ENCODE data around the gene PHLDA3.
"Not testable (repeated sequence)": the region's sequence is repeated elsewhere in the genome, so short reads cannot be mapped to it uniquely, and the experiment has no call there.

PHLDA3 gene

GRCh38 chr1:201485184-201485774 lies 16.3 kb upstream of the PHLDA3 start:
- DNase-seq = no peak

DNA sequence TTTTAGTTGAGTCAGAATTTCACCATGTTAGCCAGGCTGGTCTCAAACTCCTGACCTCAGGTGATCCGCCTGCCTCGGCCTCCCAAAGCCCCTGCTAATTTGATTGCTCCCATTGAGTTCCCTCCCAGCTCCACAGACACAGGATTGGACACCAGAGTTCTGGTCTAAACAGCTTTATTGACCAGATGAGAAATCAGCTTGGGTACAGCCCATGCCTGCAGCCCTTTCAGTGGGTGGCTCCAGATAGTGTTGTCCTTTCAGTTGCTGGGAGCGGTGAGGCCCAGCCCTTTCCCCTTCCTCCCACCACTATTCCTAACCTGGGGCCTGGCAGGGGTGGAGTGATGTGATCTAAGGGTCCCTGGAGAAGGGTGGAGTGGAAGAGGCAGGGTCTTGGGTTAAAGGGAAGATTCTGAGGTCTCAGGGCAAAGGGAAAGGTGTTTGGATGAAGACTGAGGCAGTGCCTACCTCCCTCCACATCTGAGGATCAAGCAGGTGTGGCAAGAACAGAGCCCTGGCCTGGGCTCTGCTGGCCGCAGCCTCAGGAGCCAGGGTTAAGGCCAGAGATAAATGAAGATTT lies 14.5 kb upstream of the PHLDA3 start:
- no peak for DNase-seq

GRCh38 chr1:201482755-201483154 lies 13.8 kb upstream of the PHLDA3 start:
- no peak for DNase-seq

DNA sequence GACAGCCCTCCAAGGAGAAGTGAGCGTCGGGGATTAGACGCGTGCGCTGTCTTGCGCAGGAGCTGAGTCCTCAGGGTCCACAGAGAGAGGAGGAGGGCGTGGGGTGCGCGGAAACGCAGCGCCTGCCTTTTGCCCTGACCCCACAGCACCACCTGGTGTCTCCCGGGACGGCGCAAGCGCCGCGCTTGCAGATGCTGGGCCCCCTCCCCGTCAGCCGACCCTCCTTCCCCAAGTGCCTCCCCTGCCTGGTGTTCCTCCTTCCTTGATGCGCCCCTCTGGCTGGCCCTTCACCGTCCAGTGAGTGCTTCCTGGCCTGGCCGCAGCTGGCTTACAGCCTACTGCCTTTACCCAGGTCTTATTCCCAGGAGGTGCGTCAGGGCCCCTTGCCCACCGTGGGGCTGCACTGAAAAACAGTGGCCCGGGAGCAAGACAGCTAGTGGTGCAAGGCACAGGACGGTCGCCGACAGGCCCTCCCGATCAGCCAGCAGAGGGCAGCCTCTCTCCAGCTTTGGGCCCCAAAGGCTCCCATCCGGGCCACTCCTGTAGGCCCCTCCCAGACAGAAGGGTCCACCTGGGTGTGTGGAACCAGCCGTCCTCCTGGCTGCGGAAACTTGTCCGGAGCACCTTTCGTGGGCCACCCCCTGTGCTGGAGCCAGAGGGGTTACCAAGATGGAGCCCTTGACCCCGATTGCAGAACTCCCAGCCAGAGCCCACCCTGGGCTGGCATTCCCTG lies 12.9 kb upstream of the PHLDA3 start:
- peak; percentile 77 for DNase-seq

- DNase-seq = no peak
These were observed 12.0 kb upstream of the PHLDA3 start for GRCh38 chr1:201481004-201481380.

DNA sequence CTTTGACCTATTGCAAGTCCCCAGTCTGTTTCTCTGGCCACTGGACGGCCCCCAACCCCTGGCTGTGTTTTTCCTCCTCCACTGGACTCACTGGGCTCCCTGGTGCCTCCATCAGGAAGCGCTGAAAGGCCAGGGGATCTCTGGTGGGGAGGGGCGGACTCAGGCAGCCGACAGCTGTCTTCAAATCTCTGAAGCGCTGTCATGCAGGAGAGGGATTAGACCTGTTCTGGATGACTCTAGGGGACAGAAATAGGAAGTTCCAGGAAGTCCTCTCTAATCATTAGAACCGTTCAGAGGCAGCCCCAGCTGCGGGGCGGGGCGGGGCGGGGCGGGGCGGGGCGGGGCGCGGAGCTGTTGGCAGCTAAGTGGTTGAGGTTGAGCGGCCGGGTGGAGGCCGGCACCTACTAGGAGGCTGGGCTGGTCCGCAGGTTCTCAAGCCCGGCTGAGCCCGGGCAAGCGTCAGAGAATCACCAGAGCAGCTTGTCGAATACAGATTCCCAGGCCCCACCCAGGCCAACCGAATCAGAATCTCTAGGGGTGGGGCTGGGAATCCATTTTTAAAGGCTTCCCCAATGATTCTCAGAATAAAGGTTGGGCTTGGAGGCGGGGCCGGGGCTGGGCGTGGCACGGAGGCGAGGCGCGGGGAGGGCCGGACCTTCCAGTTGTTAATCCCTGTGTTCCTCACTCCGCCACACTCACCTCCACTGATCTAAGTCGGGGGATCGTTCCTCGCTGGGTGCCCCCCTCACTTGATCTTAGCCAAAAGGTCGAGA lies 11.4 kb upstream of the PHLDA3 start:
- peak; percentile 96 for DNase-seq

DNA sequence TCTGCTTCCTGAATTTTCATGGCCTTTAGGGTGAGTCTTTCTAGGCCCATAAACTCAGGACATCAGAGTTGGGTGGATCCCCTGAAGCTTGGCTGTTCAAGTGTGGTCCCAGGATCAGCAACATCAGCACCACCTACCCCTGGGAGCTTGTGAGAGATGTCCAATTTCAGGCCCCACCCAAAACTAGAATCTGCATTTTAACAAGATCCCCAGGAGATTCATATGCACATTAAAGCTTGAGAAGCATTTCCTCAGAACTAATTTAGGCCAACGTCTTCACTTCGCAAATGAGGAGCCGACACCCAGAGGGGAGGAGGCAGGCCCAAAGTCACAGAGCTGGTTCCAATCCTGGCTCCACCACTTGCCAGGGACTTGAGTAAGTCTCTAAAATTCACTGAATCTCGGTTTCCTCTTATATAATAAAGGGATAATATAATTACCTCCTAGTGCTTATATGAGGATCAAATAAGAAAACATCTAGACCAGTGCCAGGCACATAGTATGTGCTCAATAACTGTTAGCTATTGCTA lies 10.3 kb upstream of the PHLDA3 start:
- DNase-seq = no peak

DNA sequence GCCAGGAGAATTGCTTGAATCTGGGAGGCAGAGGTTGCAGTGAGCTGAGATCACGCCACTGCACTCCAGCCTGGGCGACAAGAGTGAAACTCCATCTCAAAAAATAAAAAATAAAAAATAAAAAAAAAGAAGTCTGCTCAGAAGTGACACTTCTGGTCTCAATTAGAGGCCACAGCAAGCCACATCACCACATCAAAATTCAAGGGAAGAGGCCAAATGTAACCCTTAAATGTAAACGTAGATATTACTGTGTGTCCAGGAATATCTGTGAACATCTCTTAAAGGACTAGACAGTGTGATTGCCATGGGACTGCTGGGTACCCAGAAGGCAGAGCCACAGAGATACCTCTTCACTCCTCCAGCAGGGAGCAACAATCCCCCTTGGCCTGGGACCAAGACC lies 9.7 kb upstream of the PHLDA3 start:
- DNase-seq = not testable (repeated sequence)

DNA sequence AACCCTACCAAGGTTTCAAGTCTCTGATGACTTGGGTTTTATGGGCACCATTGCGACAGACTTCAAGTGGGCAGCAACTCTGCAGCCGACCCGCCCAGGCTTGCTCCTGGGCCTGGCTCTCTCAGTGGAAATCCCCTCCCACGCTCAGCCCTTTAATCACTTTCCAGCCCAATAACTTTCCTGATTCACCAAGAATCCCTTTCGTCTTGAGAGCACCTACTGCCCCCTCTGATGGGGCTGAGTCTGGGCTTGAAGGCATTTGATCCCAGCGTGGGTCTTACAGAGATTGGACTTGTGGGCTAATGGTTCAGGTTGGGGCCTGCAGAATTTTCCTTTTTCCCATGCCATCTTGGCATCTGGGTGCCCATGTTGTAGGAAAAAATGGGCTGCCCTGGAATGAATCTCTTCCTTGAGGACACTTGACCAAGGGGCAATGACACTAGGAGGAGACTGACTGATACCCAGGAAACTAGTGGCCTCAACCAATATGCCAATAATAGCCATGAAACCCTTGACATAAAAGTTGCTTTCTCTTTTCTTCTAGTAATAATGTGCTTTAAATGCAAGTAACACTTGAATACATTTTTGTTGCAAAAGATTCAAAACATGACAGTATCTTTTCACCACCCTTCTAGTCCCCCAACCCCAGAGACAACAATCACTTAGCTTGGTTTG lies 7.8 kb upstream of the PHLDA3 start:
- peak; percentile 14 for DNase-seq

GRCh38 chr1:201475915-201476669 lies 7.1 kb upstream of the PHLDA3 start:
- no peak for DNase-seq

GRCh38 chr1:201475130-201475529 lies 6.1 kb upstream of the PHLDA3 start:
- DNase-seq = no peak

DNA sequence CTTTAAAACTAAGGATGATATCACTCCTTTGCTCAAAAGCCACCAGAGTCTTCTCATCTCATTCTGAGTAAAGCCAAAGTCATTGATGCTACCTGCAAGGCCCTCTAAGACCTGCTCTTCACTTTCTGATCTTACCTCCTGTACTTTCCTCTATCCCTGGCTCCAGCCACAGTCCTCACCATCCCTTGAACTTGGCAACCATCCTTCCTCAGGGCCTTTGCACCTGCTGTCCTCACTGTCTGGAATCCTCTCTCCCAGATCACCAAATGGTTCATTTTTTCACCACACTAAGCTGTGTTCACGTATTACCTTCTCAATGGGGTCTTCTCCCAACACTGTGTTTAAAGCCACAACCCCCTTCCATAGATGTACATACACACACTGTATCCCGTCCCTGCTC lies 4.3 kb upstream of the PHLDA3 start:
- no peak for DNase-seq

DNA sequence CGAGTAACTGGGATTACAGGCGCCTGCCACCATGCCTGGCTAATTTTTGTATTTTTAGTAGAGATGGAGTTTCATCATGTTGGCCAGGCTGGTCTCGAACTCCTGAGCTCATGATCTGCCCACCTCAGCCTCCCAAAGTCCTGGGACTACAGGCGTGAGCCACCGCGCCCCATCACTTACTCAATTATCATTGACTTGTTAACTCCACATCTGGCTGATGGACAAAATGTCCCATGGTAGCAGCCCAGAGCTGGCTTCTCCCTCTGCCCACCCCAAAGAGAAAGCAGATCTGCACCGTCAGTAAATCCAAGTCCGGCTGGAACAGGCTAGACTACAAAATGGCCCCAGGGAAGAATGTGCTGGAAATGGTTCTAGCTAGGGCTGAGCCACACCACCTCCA lies 3.3 kb upstream of the PHLDA3 start:
- not testable (repeated sequence) for DNase-seq

GRCh38 chr1:201471772-201472171 lies 2.8 kb upstream of the PHLDA3 start:
- DNase-seq = no peak

DNA sequence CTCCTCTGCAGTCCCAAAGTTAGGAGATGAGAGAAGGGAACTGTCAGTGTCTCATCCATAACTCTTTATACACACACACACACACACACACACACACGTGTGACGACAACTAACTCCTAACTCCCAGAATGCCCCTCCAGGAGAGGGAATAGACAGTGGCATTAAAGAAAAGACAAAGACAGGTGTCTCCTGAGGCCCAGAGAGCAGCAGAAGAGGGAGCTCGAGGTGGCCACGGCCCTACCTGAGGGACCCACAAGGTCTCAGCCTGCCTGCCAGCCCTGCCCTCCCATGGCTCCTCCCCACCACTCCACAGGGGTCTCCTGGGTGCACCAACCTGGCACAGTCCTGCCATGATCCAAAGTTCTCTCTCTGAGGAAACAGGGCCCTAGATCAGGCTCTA lies 1.6 kb upstream of the PHLDA3 start:
- no peak for DNase-seq

DNA sequence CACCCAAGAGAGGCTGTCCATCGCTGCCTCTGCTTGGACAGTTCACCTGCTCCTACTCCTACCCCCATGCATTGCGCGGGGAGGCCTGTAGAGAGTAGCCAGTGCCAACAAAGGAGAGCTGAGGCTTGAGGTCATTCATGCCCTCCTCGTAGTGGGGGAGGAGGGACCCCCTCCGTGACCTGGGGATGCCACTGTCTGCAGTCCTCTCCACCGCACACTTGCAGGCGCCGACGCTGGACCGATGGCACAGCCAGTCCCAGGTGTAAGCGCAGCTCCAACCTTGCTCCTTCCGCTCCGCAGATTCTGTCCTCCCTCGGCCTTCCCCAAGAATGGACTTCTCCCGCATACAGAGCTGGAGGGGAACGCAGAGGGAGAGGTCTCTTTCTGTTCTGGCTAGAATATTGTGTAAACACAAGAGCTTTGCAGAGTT lies 672 bp upstream of the PHLDA3 start:
- DNase-seq = no peak

DNA sequence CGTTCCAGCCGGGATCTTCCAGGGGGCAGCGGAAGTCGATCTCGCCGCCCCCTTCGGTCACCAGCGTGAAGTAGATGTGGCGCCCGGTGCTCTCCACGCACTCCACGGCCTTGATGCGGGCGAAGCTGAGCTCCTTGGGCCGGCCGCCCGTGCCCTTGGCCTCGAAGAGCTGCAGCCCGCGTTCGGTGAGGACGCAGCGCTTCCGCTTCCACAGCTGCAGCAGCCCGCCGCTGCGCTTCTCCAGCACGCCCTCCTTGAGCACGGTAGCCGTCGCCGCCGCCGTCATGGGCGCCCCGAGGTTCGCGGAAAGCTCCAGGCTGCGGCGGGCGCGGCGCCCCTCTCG lies 516 bp downstream of the PHLDA3 start:
- peak; percentile 22 for DNase-seq

DNA sequence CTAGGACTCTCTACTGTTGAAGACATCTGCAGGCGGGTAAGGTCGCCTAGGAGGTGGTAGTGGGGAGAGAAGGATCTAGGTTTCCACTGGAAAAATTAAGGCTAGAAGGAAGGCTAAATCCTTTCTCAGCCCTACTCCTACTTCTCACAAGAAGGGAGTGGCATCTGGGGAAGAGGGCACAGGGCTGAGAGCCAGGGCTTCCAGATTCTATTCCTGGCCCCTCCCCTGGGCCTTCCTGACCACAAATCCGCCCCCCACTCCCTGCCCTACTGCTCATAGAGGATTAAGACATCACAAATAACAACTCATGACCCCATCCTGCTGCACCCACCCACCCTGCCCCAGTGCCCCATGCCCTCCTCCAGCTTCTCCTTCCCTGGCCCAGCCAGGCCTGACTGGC lies 2.5 kb downstream of the PHLDA3 start:
- DNase-seq = no peak

DNA sequence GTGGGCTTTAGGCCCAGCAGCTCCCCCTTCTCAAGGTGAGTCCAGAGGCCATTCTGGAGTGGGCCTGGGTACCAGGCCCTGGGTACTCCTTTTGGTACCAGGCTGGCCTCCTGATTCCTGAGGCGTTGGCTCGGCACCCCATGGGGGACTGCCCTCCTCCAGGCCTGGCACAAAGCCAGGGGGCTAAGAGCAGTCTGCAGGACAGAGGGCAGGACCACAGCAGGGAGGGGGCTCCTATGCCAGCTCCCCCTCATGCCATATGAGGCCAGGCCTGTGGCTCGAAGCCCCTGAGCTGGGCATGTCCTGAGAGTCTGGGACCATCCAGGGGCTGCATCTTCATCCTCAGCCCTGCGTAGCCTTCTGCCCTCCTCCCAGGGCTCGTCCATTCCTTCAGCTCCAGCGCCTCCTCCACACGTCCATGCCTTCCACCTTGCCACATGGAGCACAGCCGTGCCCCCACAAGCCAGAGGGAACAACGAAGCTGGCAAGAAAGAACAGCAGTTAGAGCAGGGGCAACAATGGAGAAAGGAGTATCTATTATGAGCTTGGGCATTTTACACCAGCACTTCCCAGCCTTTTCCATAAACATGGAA lies 3.2 kb downstream of the PHLDA3 start:
- no peak for DNase-seq

DNA sequence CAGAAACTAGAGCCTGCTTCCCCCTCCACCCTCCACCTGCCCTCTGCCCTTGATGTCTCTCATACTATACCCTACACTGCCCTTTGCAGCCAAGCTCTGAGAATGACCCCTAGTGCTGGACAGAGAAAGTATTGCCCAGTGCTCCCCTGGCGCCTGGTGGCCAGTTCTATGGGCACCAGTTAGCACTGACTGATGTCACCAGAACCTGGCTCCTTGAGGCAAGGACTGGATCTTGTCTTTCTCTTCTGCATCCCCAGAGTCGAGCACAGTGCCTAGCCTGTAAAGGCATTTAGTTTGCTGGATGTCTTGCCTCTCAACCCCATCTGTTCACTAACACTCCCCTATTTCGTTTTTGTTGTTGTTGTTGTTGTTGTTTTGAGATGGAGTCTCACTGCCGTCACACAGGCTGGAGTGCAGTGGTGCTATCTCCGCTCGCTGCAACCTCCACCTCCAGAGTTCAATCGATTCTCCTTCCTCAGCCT lies 5.9 kb downstream of the PHLDA3 start:
- no peak for DNase-seq

GRCh38 chr1:201461645-201462441 lies 7.1 kb downstream of the PHLDA3 start:
- peak; percentile 37 for DNase-seq
